ENCODE data around the gene SV2B.

The SV2B gene

DNA sequence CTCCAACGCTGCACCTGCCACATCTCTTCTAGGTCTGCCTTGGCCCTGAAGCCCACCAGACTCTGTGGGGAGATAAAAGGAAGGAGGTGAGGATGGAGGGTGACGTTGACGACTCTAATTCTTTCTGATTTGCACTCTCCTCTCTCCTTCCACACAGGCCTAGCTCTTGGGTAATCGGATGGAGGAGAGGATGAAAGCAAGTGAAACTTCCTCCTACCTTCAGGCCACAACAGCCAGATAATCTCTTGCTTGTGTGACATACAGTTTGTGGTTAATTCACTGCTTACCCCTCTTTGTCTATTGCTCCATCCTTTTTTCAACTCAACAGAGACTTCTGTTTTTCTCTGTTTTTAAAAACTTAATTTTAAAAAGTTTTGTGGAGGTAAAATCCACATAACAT, 208.1 kb downstream of the SV2B start:
- H3K4me3 ChIP-seq (ENCODE audit: extremely low read depth, insufficient read depth, low read length, poor library complexity, severe bottlenecking): no peak overlapping the region
- no peaks in the 10 kb centered on the region for H3K4me1 ChIP-seq (ENCODE audit: control insufficient read depth, insufficient read depth, low read length, poor library complexity, severe bottlenecking)
- no peaks in the 10 kb centered on the region for H3K9me3 ChIP-seq (ENCODE audit: control insufficient read depth, low read length)
- H3K36me3 ChIP-seq (ENCODE audit: control insufficient read depth, insufficient read depth, low read length): no peaks in the 10 kb centered on the region
- H3K27ac ChIP-seq (ENCODE audit: low read depth, low read length, severe bottlenecking): no peak overlapping the region
- 100% methylated on average over 1 of the region's 4 CpGs; no CpG with 5 or more reads in 1 of the 2 experiments for WGBS, 2 experiments (ENCODE audit: insufficient coverage in 2 of 2)

DNA sequence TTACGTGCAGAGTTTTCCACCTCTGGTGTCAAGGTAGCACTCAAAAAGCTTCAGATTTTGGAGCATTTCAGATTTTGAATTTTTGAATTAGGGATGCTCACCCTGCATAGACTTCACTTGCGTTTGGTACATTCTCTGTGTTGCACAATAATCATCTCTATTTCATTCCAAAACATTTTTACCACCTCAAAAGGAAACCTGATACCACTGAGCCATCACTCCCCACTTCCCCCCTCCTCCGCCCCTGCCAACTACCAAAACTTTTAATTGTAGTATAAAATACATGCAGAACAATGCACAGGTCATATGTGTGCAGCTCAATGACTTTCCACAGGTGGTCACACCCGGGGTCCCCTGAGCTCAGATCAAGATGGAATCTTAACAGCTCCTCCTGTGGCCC, 208.8 kb downstream of the SV2B start:
- Histone ChIP-seq H3K4me1 (ENCODE audit: control insufficient read depth, insufficient read depth, low read length, poor library complexity, severe bottlenecking) (no peaks in the 10 kb centered on the region), H3K36me3 (ENCODE audit: control insufficient read depth, insufficient read depth, low read length) (no peaks in the 10 kb centered on the region), H3K9me3 (ENCODE audit: control insufficient read depth, low read length) (no peaks in the 10 kb centered on the region), H3K4me3 (ENCODE audit: extremely low read depth, insufficient read depth, low read length, poor library complexity, severe bottlenecking) (no peak overlapping the region), H3K27ac (ENCODE audit: low read depth, low read length, severe bottlenecking) (no peak overlapping the region)
- 94 to 100% methylated on average over 2 of the region's 4 CpGs for WGBS, 2 experiments (ENCODE audit: insufficient coverage in 2 of 2)

DNA sequence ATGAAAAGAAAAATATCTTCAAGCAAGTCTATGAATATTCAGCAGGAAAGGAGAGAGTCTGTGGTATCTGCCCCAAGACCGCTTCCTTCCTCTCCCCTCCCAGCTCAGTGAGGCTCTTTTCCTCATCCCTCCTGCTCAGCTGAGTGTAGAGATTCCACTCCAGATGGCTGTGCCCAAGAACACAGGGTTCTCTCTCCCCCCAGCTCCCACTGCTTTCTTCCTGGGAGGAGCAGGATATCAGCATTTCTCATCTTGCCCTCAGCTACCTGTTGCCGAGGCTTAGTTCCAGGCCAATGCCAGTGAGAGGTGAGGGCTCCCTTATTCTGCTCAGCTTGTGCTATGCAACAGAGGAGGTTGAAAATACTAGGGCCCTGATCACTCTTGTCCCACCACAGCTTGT, 211.9 kb downstream of the SV2B start:
- WGBS, 2 experiments (ENCODE audit: insufficient coverage in 2 of 2): 80 to 100% methylated on average over 1 to 2 of the region's 2 CpGs
- H3K4me1 ChIP-seq (ENCODE audit: control insufficient read depth, insufficient read depth, low read length, poor library complexity, severe bottlenecking): no peaks in the 10 kb centered on the region
- no peaks in the 10 kb centered on the region for H3K9me3 ChIP-seq (ENCODE audit: control insufficient read depth, low read length)
- no peak overlapping the region for H3K4me3 ChIP-seq (ENCODE audit: extremely low read depth, insufficient read depth, low read length, poor library complexity, severe bottlenecking)
- no peaks in the 10 kb centered on the region for H3K36me3 ChIP-seq (ENCODE audit: control insufficient read depth, insufficient read depth, low read length)
- H3K27ac ChIP-seq (ENCODE audit: low read depth, low read length, severe bottlenecking): no peak overlapping the region

DNA sequence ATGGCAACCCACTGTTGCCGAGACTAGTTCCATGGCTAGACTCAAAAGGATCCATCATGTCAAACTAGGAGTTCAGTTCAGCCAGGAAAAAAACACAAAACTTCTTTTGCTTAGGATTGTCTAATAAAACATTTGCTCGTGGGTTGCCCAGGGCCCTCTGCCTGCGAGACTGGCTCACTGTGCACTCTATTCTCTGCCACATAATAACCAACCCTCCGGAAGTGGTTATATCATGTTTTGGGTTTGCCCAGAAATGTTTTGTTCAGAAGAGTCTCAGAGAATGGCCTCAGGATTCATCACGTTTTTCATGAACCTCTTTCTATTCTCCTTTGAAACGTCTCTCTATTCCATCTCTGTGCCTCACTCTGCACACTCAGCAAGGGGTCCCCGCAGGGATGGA, 216.1 kb downstream of the SV2B start:
- Histone ChIP-seq H3K36me3 (ENCODE audit: control insufficient read depth, insufficient read depth, low read length) (no peaks in the 10 kb centered on the region), H3K9me3 (ENCODE audit: control insufficient read depth, low read length) (no peaks in the 10 kb centered on the region), H3K4me1 (ENCODE audit: control insufficient read depth, insufficient read depth, low read length, poor library complexity, severe bottlenecking) (no peaks in the 10 kb centered on the region), H3K4me3 (ENCODE audit: extremely low read depth, insufficient read depth, low read length, poor library complexity, severe bottlenecking) (no peak overlapping the region), H3K27ac (ENCODE audit: low read depth, low read length, severe bottlenecking) (no peak overlapping the region)
- 88 to 96% methylated on average over 2 to 4 of the region's 7 CpGs for WGBS, 2 experiments (ENCODE audit: insufficient coverage in 2 of 2)

DNA sequence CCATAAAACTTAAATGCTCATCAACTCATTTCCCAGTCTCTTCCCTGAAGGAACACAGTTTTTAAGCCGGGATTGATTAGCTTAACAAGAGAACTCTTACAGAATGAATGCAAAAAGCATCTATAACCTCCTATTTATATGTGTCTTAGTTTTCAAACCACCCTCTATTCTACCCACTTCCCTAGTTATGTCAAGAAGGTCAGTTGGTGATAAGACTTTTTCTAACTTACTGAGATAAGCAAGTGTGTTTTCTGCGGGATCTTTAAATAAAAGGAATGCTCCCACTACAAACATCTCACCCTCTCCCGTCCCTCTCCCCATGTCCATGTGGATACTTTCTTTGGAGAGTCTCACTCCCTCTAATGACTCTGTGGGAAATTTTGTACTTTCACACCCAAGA, 218.5 kb downstream of the SV2B start:
- Histone ChIP-seq H3K27ac (ENCODE audit: low read depth, low read length, severe bottlenecking) (no peak overlapping the region), H3K4me1 (ENCODE audit: control insufficient read depth, insufficient read depth, low read length, poor library complexity, severe bottlenecking) (no peaks in the 10 kb centered on the region)
- no CpG with 5 or more reads among the region's 3 CpGs for WGBS, 2 experiments (ENCODE audit: insufficient coverage in 2 of 2)

DNA sequence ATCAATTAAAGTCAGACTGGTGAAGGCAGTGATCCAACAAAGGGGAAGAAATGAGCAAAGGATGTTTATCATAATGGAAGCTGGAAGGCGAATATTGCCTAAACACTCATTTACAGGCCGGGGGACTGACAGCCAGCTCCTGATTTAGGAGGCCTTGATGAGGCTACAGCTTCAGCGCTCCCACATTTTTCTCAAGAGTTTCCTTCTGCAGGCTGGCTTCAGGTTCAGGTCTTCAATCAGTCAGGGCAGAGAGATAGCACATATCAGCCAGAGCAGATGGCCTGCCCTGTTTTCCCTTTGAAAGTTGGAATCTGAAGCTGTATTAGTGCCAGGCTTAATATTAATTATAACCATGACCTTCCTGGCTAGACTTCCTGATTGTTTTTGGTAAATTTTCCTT, 218.9 kb downstream of the SV2B start:
- H3K4me3 ChIP-seq (ENCODE audit: extremely low read depth, insufficient read depth, low read length, poor library complexity, severe bottlenecking): no peak overlapping the region
- 95 to 100% methylated on average over 1 to 3 of the region's 3 CpGs for WGBS, 2 experiments (ENCODE audit: insufficient coverage in 2 of 2)
- H3K27ac ChIP-seq (ENCODE audit: low read depth, low read length, severe bottlenecking): no peak overlapping the region
- no peaks in the 10 kb centered on the region for H3K36me3 ChIP-seq (ENCODE audit: control insufficient read depth, insufficient read depth, low read length)
- H3K9me3 ChIP-seq (ENCODE audit: control insufficient read depth, low read length): no peaks in the 10 kb centered on the region
- H3K4me1 ChIP-seq (ENCODE audit: control insufficient read depth, insufficient read depth, low read length, poor library complexity, severe bottlenecking): no peaks in the 10 kb centered on the region

More for the DNA sequence above, 218.5 kb downstream of the SV2B start:
- no peak overlapping the region for H3K4me3 ChIP-seq (ENCODE audit: extremely low read depth, insufficient read depth, low read length, poor library complexity, severe bottlenecking)
- no peaks in the 10 kb centered on the region for H3K9me3 ChIP-seq (ENCODE audit: control insufficient read depth, low read length)
- no peaks in the 10 kb centered on the region for H3K36me3 ChIP-seq (ENCODE audit: control insufficient read depth, insufficient read depth, low read length)

DNA sequence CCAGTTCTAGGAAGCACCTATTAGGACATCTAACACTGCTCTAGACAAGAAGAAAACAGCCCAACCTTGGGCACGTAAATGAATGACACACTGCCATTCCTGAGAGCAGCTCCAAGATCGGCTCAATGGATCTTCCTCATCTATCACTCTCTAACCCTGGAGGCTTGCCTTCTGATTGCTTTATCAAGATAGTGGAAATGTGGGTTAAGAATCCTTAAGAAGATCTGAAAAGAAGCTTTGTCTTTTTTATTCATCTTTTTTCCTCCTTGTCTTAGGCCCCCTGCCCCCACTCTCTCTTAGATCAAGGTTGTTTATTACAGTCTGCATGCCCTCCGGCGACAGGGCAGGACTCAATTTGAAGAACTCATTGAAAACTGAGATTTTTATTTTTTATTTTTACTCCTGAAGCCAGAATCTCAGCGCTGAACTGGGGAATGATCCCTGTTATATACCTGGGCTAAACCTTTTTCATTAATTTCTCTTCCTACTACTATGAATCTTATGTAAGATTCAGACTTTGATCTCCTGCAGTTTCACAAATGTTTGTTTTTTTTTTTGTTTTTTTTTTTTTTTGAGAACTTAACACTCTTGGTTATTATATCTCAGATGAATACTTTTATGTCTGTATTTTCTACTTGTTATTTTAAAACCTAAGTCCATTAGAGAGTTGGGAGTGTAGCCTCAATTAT, 219.5 kb downstream of the SV2B start:
- H3K9me3 ChIP-seq (ENCODE audit: control insufficient read depth, low read length): no peaks in the 10 kb centered on the region
- H3K27ac ChIP-seq (ENCODE audit: low read depth, low read length, severe bottlenecking): no peak overlapping the region
- 88 to 90% methylated on average over 3 of the region's 5 CpGs for WGBS, 2 experiments (ENCODE audit: insufficient coverage in 2 of 2)
- H3K4me3 ChIP-seq (ENCODE audit: extremely low read depth, insufficient read depth, low read length, poor library complexity, severe bottlenecking): no peak overlapping the region
- H3K36me3 ChIP-seq (ENCODE audit: control insufficient read depth, insufficient read depth, low read length): no peaks in the 10 kb centered on the region
- H3K4me1 ChIP-seq (ENCODE audit: control insufficient read depth, insufficient read depth, low read length, poor library complexity, severe bottlenecking): no peaks in the 10 kb centered on the region

DNA sequence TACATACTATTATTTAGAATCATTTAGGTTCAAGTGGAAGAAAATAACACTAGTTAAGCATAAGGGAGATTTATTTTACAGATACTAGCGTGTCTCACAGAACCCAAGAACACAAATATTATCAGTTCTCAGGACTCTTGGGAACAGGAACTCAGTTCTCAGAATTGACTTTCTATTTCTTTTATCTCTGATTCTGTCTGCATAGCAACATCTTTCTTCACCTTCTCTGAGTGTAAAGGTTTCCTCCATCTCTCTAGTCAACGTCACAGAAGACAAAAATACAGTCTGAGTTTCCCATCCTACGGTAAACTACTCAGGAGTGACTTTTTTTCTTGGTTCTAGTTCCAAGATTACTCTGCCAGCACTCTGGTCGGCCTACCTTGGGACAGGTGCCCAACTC, 220.0 kb downstream of the SV2B start:
- H3K4me1 ChIP-seq (ENCODE audit: control insufficient read depth, insufficient read depth, low read length, poor library complexity, severe bottlenecking): no peaks in the 10 kb centered on the region
- no peaks in the 10 kb centered on the region for H3K36me3 ChIP-seq (ENCODE audit: control insufficient read depth, insufficient read depth, low read length)
- H3K4me3 ChIP-seq (ENCODE audit: extremely low read depth, insufficient read depth, low read length, poor library complexity, severe bottlenecking): no peak overlapping the region
- no peaks in the 10 kb centered on the region for H3K9me3 ChIP-seq (ENCODE audit: control insufficient read depth, low read length)
- H3K27ac ChIP-seq (ENCODE audit: low read depth, low read length, severe bottlenecking): no peak overlapping the region
- WGBS, 2 experiments (ENCODE audit: insufficient coverage in 2 of 2): 96 to 97% methylated on average over 2 to 3 of the region's 4 CpGs

DNA sequence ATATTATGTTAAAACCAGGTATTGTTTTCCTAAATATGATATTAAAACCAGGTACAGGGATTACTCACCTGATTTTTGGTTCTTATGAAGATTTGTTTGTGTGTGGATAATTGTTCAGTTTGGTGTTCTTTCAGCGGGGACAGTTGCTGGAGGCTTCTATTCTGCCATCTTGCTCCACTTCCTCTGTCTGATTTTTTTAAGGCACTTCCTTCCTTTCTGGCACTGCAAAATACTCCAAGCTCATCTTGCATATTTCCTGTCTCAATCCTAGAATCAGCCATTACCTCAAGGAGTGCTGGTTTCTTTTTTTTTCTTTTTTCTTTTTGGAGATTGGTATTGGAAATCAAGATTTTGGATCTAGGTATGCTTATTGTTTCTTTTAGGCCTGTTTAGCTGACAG, 229.9 kb downstream of the SV2B start:
- WGBS, 2 experiments (ENCODE audit: insufficient coverage in 2 of 2): 80% methylated on average over 1 of the region's 1 CpG; no CpG with 5 or more reads in 1 of the 2 experiments
- no peaks in the 10 kb centered on the region for H3K36me3 ChIP-seq (ENCODE audit: control insufficient read depth, insufficient read depth, low read length)
- no peaks in the 10 kb centered on the region for H3K4me1 ChIP-seq (ENCODE audit: control insufficient read depth, insufficient read depth, low read length, poor library complexity, severe bottlenecking)
- no peak overlapping the region for H3K4me3 ChIP-seq (ENCODE audit: extremely low read depth, insufficient read depth, low read length, poor library complexity, severe bottlenecking)
- no peaks in the 10 kb centered on the region for H3K9me3 ChIP-seq (ENCODE audit: control insufficient read depth, low read length)
- H3K27ac ChIP-seq (ENCODE audit: low read depth, low read length, severe bottlenecking): no peak overlapping the region

DNA sequence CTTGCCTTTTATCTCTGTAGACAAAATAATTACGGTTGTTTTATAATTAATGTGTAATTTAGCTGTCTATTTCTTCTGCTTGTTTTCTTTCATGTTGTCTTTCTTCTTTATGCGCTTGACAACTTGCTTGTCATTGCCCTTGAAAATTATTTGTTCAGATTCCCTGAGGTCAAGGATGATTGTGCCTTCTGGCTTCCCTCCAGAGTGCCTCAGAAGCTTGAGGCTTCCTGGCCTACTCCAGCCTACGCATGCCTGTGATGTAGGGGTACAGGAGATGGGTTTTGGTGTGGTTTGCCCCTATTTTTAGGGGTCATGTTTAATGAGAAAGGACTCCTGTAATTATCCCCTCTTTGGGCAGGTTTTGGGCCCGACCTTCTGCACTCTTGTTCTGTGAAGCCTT, 231.5 kb downstream of the SV2B start:
- H3K9me3 ChIP-seq (ENCODE audit: control insufficient read depth, low read length): no peaks in the 10 kb centered on the region
- H3K4me1 ChIP-seq (ENCODE audit: control insufficient read depth, insufficient read depth, low read length, poor library complexity, severe bottlenecking): no peaks in the 10 kb centered on the region
- WGBS, 2 experiments (ENCODE audit: insufficient coverage in 2 of 2): 84 to 100% methylated on average over 1 to 2 of the region's 4 CpGs
- H3K36me3 ChIP-seq (ENCODE audit: control insufficient read depth, insufficient read depth, low read length): no peaks in the 10 kb centered on the region
- no peak overlapping the region for H3K27ac ChIP-seq (ENCODE audit: low read depth, low read length, severe bottlenecking)
- no peak overlapping the region for H3K4me3 ChIP-seq (ENCODE audit: extremely low read depth, insufficient read depth, low read length, poor library complexity, severe bottlenecking)

DNA sequence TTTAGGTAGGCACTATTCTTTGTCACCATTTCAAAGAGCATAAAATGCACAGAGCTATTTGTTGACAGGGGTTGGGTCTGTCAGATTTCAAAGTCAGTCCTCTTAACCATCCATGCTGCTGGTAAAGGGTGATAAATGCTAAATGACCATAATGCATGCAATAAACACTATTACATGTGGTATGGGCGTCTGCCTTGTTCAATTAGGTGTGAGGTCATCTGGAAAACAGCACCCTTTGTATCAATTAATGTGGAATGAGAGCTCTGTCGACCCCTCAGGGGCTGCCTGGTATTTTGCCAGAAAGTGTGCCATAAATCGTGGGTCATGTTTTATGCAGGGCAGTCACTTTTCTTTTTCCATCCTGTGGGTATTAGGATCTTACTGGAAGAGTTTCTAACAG, 235.6 kb downstream of the SV2B start:
- H3K36me3 ChIP-seq (ENCODE audit: control insufficient read depth, insufficient read depth, low read length): no peaks in the 10 kb centered on the region
- WGBS, 2 experiments (ENCODE audit: insufficient coverage in 2 of 2): 93% methylated on average over 3 of the region's 3 CpGs; no CpG with 5 or more reads in 1 of the 2 experiments

More for the DNA sequence above, 235.6 kb downstream of the SV2B start:
- Histone ChIP-seq H3K4me3 (ENCODE audit: extremely low read depth, insufficient read depth, low read length, poor library complexity, severe bottlenecking) (no peak overlapping the region), H3K9me3 (ENCODE audit: control insufficient read depth, low read length) (no peaks in the 10 kb centered on the region), H3K27ac (ENCODE audit: low read depth, low read length, severe bottlenecking) (no peak overlapping the region), H3K4me1 (ENCODE audit: control insufficient read depth, insufficient read depth, low read length, poor library complexity, severe bottlenecking) (no peaks in the 10 kb centered on the region)
